IMR-90 (cell line): Measurements from ENCODE around the gene NTM. TPM values are rescaled to one million over a fixed set of nuclear protein-coding genes. Genes with fewer than 3 reads are reported as not detected.

Experiments used
- ATAC-seq: fragments of 200-7000 bp; cut with Tn5 transposase; 2 replicates; pipeline ENCODE4 v1.9.1; 2020; ENCODE audit warnings: low read depth, mild to moderate bottlenecking, moderate library complexity
- BruUV-seq: library from RNA; stranded (reverse); fragments of 400-500 nt; replicated peaks from 2 replicates; lab custom pipeline; 2021; lab: Mats Ljungman, UMichigan
- CTCF ChIA-PET: fragments of 300-600 bp; formaldehyde crosslinking; extraction: SDS; loops from one replicate; lab custom pipeline; 2021; ENCODE audit warnings: antibody characterized with exemption; lab: Yijun Ruan, JAX
- POLR2A ChIA-PET: fragments of 300-600 bp; sonication (Branson Sonifier 250); formaldehyde crosslinking; loops from one replicate; lab custom pipeline; 2022; ENCODE audit warnings: antibody characterized with exemption; ENCODE audit not compliant: unreplicated experiment; lab: Charles Lee
- DNase-seq: peaks from one replicate; pipeline ENCODE4 v3.0.0; 2013
- H2AFZ ChIP-seq: replicated peaks from 2 replicates; pipeline ENCODE3; 2013; ENCODE audit warnings: low read length, mild to moderate bottlenecking; ENCODE audit not compliant: poor library complexity
- H2AK5ac ChIP-seq: 2 replicates; pipeline ENCODE4 v1.6.1; 2013; ENCODE audit warnings: low read depth, low read length, inconsistent platforms
- H2AK9ac ChIP-seq: replicated peaks from 2 replicates; pipeline ENCODE3; 2013; ENCODE audit warnings: mild to moderate bottlenecking, low read depth, low read length, moderate library complexity; ENCODE audit not compliant: poor library complexity
- H2BK120ac ChIP-seq: 2 replicates; pipeline ENCODE4 v1.6.1; 2013; ENCODE audit warnings: low read depth, low read length, inconsistent platforms
- H2BK15ac ChIP-seq: 3 replicates; pipeline ENCODE4 v1.6.1; 2013; ENCODE audit warnings: low read depth, low read length, inconsistent platforms
- H2BK20ac ChIP-seq: 2 replicates; pipeline ENCODE4 v1.6.1; 2013; ENCODE audit warnings: low read depth, mild to moderate bottlenecking, inconsistent platforms, low read length, moderate library complexity
- H2BK5ac ChIP-seq: 2 replicates; pipeline ENCODE4 v1.6.1; 2013; ENCODE audit warnings: mild to moderate bottlenecking, low read depth, low read length, inconsistent platforms; ENCODE audit not compliant: poor library complexity, severe bottlenecking
- H3K14ac ChIP-seq: replicated peaks from 2 replicates; pipeline ENCODE4 v1.6.1; 2013; ENCODE audit warnings: low read depth, low read length, inconsistent platforms
- H3K18ac ChIP-seq: 2 replicates; pipeline ENCODE4 v1.6.1; 2013; ENCODE audit warnings: low read depth, low read length, control low read depth
- H3K23ac ChIP-seq: 2 replicates; pipeline ENCODE4 v1.6.1; 2013; ENCODE audit warnings: low read depth, low read length, inconsistent platforms
- H3K27ac ChIP-seq: 2 replicates; pipeline ENCODE4 v1.5.1; 2013; ENCODE audit warnings: mild to moderate bottlenecking, control low read depth, low read length; ENCODE audit not compliant: insufficient read depth
- H3K27me3 ChIP-seq: 2 replicates; pipeline ENCODE4 v1.6.1; 2013; ENCODE audit warnings: low read length; ENCODE audit not compliant: control insufficient read depth, insufficient read depth
- H3K36me3 ChIP-seq: 2 replicates; pipeline ENCODE4 v1.6.1; 2013; ENCODE audit warnings: low read length, mixed read lengths; ENCODE audit not compliant: control insufficient read depth, insufficient read depth
- H3K4ac ChIP-seq: 2 replicates; pipeline ENCODE4 v1.6.1; 2013; ENCODE audit warnings: low read depth, low read length, inconsistent platforms
- H3K4me1 ChIP-seq: 2 replicates; pipeline ENCODE4 v1.6.1; 2013; ENCODE audit warnings: low read length, mixed read lengths; ENCODE audit not compliant: control insufficient read depth, insufficient read depth
- H3K4me2 ChIP-seq: 2 replicates; pipeline ENCODE4 v1.6.1; 2013; ENCODE audit warnings: low read depth, mild to moderate bottlenecking, control low read depth, low read length, moderate library complexity
- H3K4me3 ChIP-seq: 2 replicates; pipeline ENCODE4 v1.5.1; 2013; ENCODE audit warnings: low read depth, mild to moderate bottlenecking, control low read depth, low read length, moderate library complexity; ENCODE audit not compliant: insufficient read depth
- H3K56ac ChIP-seq: 2 replicates; pipeline ENCODE4 v1.6.1; 2013; ENCODE audit warnings: low read length, inconsistent platforms; ENCODE audit not compliant: insufficient read depth; ENCODE audit errors: extremely low read depth
- H3K79me1 ChIP-seq, 2 experiments: 2 replicates each; pipeline ENCODE4 v1.6.1; 2013; ENCODE audit warnings: low read length in 2 of 2, inconsistent platforms in 1 of 2, low read depth in 1 of 2
- H3K9ac ChIP-seq: 2 replicates; pipeline ENCODE4 v1.6.1; 2013; ENCODE audit warnings: low read depth, low read length, control low read depth
- H3K9me1 ChIP-seq: 2 replicates; pipeline ENCODE4 v1.6.1; 2013; ENCODE audit warnings: low read length, inconsistent platforms; ENCODE audit not compliant: insufficient read depth
- H3K9me3 ChIP-seq: 2 replicates; pipeline ENCODE4 v1.6.1; 2013; ENCODE audit warnings: low read length; ENCODE audit not compliant: control insufficient read depth, insufficient read depth
- H4K20me1 ChIP-seq: 2 replicates; pipeline ENCODE4 v1.6.1; 2013; ENCODE audit warnings: low read length, inconsistent platforms; ENCODE audit not compliant: insufficient read depth
- H4K5ac ChIP-seq: 2 replicates; pipeline ENCODE4 v1.6.1; 2013; ENCODE audit warnings: mild to moderate bottlenecking, low read depth, low read length, control low read depth
- H4K8ac ChIP-seq, 2 experiments: 2 replicates each; pipeline ENCODE4 v1.6.1; 2013; ENCODE audit warnings: low read depth in 2 of 2, low read length in 2 of 2, control low read depth in 1 of 2, inconsistent platforms in 1 of 2
- H4K91ac ChIP-seq: 2 replicates; pipeline ENCODE4 v1.6.1; 2013; ENCODE audit warnings: low read depth, low read length, inconsistent platforms; ENCODE audit not compliant: insufficient read depth
- BHLHE40 ChIP-seq: fragments of 150-350 bp; IDR thresholded peaks from 2 replicates; pipeline ENCODE4 v1.6.1; 2016; ENCODE audit warnings: mild to moderate bottlenecking, low read depth, low read length
- CEBPB ChIP-seq: IDR thresholded peaks from 2 replicates; pipeline ENCODE4 v1.6.1; 2012; ENCODE audit warnings: low read depth, low read length, improper control_type of control experiment
- CHD1 ChIP-seq: IDR thresholded peaks from 2 replicates; pipeline ENCODE4 v1.6.1; 2012; ENCODE audit warnings: low read depth, low read length, improper control_type of control experiment
- FOS ChIP-seq: fragments of 150-350 bp; IDR thresholded peaks from 2 replicates; pipeline ENCODE4 v1.6.1; 2016; ENCODE audit warnings: low read depth, low read length
- MAFK ChIP-seq: IDR thresholded peaks from 2 replicates; pipeline ENCODE4 v1.6.1; 2012; ENCODE audit warnings: low read depth, low read length, improper control_type of control experiment
- MAZ ChIP-seq: IDR thresholded peaks from 2 replicates; pipeline ENCODE4 v1.6.1; 2012; ENCODE audit warnings: low read depth, mild to moderate bottlenecking, low read length, improper control_type of control experiment, moderate library complexity, borderline replicate concordance
- MXI1 ChIP-seq: IDR thresholded peaks from 2 replicates; pipeline ENCODE4 v1.6.1; 2012; ENCODE audit warnings: low read depth, mild to moderate bottlenecking, low read length, moderate library complexity, borderline replicate concordance
- NFE2L2 ChIP-seq: fragments of 150-350 bp; IDR thresholded peaks from 2 replicates; pipeline ENCODE4 v1.6.1; 2016; ENCODE audit warnings: low read depth, mild to moderate bottlenecking, low read length
- POLR2A ChIP-seq: IDR thresholded peaks from 2 replicates; pipeline ENCODE4 v1.6.1; 2012; ENCODE audit warnings: mild to moderate bottlenecking, low read depth, low read length
- RAD21 ChIP-seq: IDR thresholded peaks from 2 replicates; pipeline ENCODE4 v1.6.1; 2012; ENCODE audit warnings: low read length, improper control_type of control experiment
- RCOR1 ChIP-seq: IDR thresholded peaks from 2 replicates; pipeline ENCODE4 v1.6.1; 2012; ENCODE audit warnings: mild to moderate bottlenecking, low read length, improper control_type of control experiment; ENCODE audit not compliant: insufficient replicate concordance
- SMC3 ChIP-seq: fragments of 150-350 bp; IDR thresholded peaks from 2 replicates; pipeline ENCODE4 v1.6.1; 2016; ENCODE audit warnings: low read depth, mild to moderate bottlenecking, antibody characterized with exemption, low read length, moderate library complexity
- WGBS, 2 experiments: methylation state at CpG; one replicate each; pipeline versions ENCODE4 v1.1.5 to v1.1.7; 2013; ENCODE audit warnings: missing lambda C conversion rate in 2 of 2; ENCODE audit not compliant: insufficient read length in 1 of 2; ENCODE audit errors: extremely low coverage in 2 of 2; 5-methylcytosine and 5-hydroxymethylcytosine counted together
- dilution Hi-C: fragments of 300-500 bp; cut with HindIII; formaldehyde crosslinking; loops from one replicate; pipeline ENCODE4 v1.14.3; 2018; ENCODE audit warnings: low sequenced_read_pairs; ENCODE audit not compliant: unreplicated experiment
- in situ Hi-C: fragments of 300-500 bp; cut with MboI; formaldehyde crosslinking; loops from 3 replicates; pipeline ENCODE4 v1.14.3; 2019; ENCODE audit warnings: low sequenced_read_pairs, inconsistent platforms, mixed read lengths
- intact Hi-C: fragments of 100-400 bp; cut with micrococcal nuclease; formaldehyde crosslinking; loops from 2 replicates; pipeline ENCODE4 v1.10.0; 2022
- polyA plus RNA-seq, 3 experiments: library from polyadenylated mRNA; depleted of rRNA; stranded (reverse); fragments of >200 nt; gene quantifications; 2 replicates each; pipeline ENCODE4 v1.2.3, GENCODE V29; 2012; ENCODE audit warnings: low replicate concordance in 1 of 3
- total RNA-seq: library from RNA; depleted of rRNA; stranded (reverse); fragments of >200 nt; gene quantifications from 2 replicates; pipeline ENCODE4 v1.2.3, GENCODE V29; 2012
- TF ChIP-seq, protein P1 (sequence below): fragments of 150-350 bp; IDR thresholded peaks from 2 replicates; pipeline ENCODE4 v1.6.1; 2016; ENCODE audit warnings: low read depth, mild to moderate bottlenecking, low read length, moderate library complexity, borderline replicate concordance
- TF ChIP-seq, protein P2 (sequence below): fragments of 150-350 bp; IDR thresholded peaks from 2 replicates; pipeline ENCODE4 v1.6.1; 2017; ENCODE audit warnings: mild to moderate bottlenecking, antibody characterized with exemption, low read length, low read depth

NTM gene
- total and polyA plus RNA-seq, 2 of the 4 experiments (the other 2 are of a cell fraction), result 19.5 to 25.5 TPM

DNA sequence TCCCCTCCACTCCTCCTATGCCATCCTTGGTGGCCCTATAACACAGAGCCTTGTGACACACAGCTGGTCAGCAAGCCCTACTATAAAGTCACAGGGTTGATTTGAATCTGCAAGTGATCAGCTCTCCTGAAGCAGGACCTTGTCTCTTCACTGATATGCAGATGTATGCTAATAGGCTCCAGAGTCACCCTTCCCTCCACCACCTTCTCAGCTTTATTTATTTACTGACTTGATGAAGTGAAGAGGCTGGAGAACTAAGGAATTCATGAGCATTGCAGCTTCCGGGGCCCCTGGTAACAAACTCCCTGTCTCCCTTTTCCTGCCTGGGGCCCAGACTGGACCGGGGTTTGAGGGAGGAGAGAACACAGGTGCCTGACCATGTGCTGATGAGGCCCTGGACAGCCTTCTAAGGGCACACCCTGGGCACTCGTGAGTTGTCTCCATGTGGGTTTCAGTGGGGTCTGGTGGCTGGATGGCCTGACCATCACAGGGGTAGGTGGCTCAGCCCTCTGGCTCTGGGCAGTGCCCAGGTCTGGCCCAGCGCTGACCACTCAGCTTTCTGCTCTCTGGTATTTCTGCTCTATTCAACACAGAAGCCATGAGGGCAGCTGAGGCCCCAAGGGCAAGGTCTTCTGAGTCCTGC is 307.5 kb downstream of the NTM start:
- H2BK15ac ChIP-seq, result no peak overlapping the region
- H4K5ac ChIP-seq, result no peak overlapping the region
- no peak overlapping the region for H4K91ac ChIP-seq
- no peak overlapping the region for H2BK20ac ChIP-seq
- ChIA-PET CTCF (no interaction called here), POLR2A (interaction anchor here (0.5 kb wide), 1 partner anchor 97 kb away, joined by 3 read pairs; no protein-coding TSS in a partner anchor)
- H4K8ac ChIP-seq, result no peak overlapping the region
- intact Hi-C loops (no loop called here), dilution Hi-C loops (no loop called here), in situ Hi-C loops (loop anchor here (10.0 kb wide), 1 partner anchor 613 kb away; no protein-coding TSS in a partner anchor)
- H3K27me3 ChIP-seq, result peaks cover 7% of the 10 kb centered on the region
- H3K18ac ChIP-seq, result no peak overlapping the region
- H2BK5ac ChIP-seq, result no peak overlapping the region
- no peak overlapping the region for H3K9ac ChIP-seq
- H3K27ac ChIP-seq, result no peak overlapping the region
- no CpG with 5 or more reads among the region's 4 CpGs for WGBS, 2 experiments
- no peak overlapping the region for H2AK5ac ChIP-seq
- 0 out of 2 replicates have a peak, but pooled peaks cover 4% of the 10 kb centered on the region for H3K9me1 ChIP-seq
- H3K4me2 ChIP-seq, result no peak overlapping the region
- H3K4me1 ChIP-seq, result peaks cover 2% of the 10 kb centered on the region; the same call in 1 of the 2 replicates
- H4K20me1 ChIP-seq, result no peaks in the 10 kb centered on the region
- peak overlapping the region; percentile 26 for H2AFZ ChIP-seq
- no peaks in the 10 kb centered on the region for H3K36me3 ChIP-seq
- no peaks in the 10 kb centered on the region for H3K79me1 ChIP-seq
- no peak overlapping the region for H3K56ac ChIP-seq
- no peak overlapping the region for H3K23ac ChIP-seq
- H2AK9ac ChIP-seq, result peak overlapping the region; percentile 48
- ATAC-seq (no peak), DNase-seq (no peak)
- H3K4me3 ChIP-seq, result no peak overlapping the region
- no peak overlapping the region for H2BK120ac ChIP-seq
- H3K14ac ChIP-seq, result no peak overlapping the region
- TF ChIP-seq CEBPB (no peak), FOS (no peak), CHD1 (no peak), MXI1 (no peak), SMC3 (no peak), MAFK (no peak), POLR2A (no peak), RCOR1 (no peak), NFE2L2 (no peak), RAD21 (no peak), BHLHE40 (no peak), MAZ (no peak)
- TF ChIP-seq, protein P1, sequence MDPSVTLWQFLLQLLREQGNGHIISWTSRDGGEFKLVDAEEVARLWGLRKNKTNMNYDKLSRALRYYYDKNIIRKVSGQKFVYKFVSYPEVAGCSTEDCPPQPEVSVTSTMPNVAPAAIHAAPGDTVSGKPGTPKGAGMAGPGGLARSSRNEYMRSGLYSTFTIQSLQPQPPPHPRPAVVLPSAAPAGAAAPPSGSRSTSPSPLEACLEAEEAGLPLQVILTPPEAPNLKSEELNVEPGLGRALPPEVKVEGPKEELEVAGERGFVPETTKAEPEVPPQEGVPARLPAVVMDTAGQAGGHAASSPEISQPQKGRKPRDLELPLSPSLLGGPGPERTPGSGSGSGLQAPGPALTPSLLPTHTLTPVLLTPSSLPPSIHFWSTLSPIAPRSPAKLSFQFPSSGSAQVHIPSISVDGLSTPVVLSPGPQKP, result no peak
- TF ChIP-seq, protein P2, sequence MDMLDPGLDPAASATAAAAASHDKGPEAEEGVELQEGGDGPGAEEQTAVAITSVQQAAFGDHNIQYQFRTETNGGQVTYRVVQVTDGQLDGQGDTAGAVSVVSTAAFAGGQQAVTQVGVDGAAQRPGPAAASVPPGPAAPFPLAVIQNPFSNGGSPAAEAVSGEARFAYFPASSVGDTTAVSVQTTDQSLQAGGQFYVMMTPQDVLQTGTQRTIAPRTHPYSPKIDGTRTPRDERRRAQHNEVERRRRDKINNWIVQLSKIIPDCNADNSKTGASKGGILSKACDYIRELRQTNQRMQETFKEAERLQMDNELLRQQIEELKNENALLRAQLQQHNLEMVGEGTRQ, result no peak
- H3K4ac ChIP-seq, result no peak overlapping the region
- H3K9me3 ChIP-seq, result no peaks in the 10 kb centered on the region
- no TSS peak for BruUV-seq
